Cardiac fibroblast (primary cell): ENCODE results near the gene ANKRD1.

Experiments used
- DNase-seq, 2 donors: peaks; one replicate each; pipeline versions ENCODE4 v3.0.0 to v3.0.0-alpha.2; 2010; ENCODE audit warnings: low read depth in 2 of 2
- H3K4me3 ChIP-seq, 2 donors: replicated peaks in 1 of 2; 1 replicate in 1 of 2; 2 replicates in 1 of 2; pipeline ENCODE4 v1.5.1; 2011; ENCODE audit warnings: low read depth in 2 of 2, low read length in 2 of 2, mild to moderate bottlenecking in 2 of 2, moderate library complexity in 1 of 2
- TF ChIP-seq, protein P1 (sequence below): IDR thresholded peaks from one replicate; pipeline ENCODE4 v1.5.1; 2011; ENCODE audit warnings: low read depth, mild to moderate bottlenecking, low read length, inconsistent platforms

Gene ANKRD1

DNA sequence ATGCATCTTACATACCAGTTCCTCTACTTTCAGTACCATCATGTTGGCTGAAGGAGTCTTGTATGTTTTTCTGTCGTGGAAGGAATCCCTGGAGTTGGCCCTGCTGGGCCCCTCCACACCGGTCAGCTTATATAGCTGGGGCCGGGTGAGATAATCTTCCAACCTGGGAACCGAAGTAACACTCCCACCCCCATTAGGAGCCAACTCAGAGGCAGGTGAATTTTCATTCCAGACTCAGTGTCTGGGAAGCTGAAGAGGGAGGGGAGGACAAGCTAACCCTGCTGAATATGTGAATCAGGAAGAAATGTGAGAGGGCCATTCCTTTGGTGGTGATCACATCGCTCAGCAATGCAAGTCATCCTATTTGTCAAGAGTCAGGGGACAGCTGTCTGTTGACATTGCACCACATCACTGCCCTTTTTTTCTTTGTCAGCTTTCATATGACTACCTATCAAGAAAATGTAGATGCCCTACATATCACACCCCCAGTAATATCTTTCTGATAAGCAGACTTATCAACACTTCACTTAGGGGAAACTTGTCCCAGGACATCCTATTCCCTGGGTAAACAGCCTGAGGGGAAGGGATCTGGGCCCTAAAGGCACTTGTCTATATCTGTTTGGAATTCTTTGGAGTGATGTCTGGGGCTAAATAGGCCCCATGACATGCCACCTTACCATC, at the start of gene ANKRD1:
TSS of gene ANKRD1 (minus strand) at position 102 of the 681 bp plus-strand sequence. CDS start at position 42, 60 bp downstream.
- H3K4me3 ChIP-seq: peak within 1 kb of the TSS in 1 of 2 donors; percentile 21
- TF ChIP-seq, protein P1, sequence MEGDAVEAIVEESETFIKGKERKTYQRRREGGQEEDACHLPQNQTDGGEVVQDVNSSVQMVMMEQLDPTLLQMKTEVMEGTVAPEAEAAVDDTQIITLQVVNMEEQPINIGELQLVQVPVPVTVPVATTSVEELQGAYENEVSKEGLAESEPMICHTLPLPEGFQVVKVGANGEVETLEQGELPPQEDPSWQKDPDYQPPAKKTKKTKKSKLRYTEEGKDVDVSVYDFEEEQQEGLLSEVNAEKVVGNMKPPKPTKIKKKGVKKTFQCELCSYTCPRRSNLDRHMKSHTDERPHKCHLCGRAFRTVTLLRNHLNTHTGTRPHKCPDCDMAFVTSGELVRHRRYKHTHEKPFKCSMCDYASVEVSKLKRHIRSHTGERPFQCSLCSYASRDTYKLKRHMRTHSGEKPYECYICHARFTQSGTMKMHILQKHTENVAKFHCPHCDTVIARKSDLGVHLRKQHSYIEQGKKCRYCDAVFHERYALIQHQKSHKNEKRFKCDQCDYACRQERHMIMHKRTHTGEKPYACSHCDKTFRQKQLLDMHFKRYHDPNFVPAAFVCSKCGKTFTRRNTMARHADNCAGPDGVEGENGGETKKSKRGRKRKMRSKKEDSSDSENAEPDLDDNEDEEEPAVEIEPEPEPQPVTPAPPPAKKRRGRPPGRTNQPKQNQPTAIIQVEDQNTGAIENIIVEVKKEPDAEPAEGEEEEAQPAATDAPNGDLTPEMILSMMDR: no peak
- peak; percentile 77 to 95 for DNase-seq

DNA sequence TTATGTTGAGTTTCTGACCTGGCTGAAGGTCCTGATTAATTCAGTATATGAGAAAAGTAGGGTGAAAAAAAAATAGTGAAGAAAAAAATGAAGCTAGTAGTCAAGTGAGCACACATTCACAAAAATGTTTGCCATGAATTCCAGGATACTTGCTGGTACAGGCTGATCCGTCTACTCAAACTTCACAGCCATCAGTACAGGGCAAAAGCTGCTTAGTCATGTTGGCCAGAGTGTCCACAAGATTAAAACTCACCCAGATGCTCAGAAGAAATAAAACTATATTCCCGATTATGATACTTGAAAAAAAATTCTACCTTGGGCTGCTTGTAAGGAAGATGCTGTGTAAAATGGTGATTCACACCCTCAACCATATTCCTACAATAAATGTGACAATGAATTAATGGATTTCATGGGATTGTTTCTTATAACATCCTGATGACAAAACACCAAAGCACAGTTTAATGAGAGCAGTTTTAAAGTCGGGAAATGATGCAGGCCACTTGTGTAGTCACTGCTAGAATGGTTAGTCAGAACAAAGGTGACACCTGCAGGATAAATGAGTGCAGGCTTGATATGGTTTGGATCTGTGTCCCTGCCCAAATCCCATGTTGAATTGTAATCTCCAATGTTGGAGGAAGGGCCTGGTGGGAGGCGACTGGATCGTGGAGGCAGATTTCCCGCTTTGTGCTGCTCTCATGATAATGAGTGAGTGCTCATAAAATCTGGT, 49.2 kb upstream of the ANKRD1 start:
- no peak overlapping the region for H3K4me3 ChIP-seq
- TF ChIP-seq, protein P1: no peak
- DNase-seq: peak; percentile 58 to 78

DNA sequence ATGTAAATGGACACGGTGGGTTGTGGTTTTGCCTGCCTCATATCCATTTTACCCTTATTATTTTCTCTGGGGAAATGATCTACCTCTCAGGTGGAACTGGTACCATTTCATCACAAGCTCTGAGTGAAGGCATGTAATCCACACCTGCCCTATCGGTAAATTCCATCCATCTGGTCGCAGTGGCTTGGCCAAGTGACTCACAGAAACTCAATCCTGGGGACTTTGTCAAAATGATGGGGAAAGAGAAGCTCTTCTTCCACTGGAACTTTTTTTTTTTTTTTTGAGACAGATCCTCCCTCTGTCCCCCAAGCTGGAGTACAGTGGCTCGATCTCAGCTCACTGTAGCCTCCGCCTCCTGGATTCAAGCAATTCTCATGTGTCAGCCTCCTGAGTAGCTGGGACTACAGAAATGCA, 48.2 kb upstream of the ANKRD1 start:
- DNase-seq: peak in 1 of 2 donors; percentile 13
- TF ChIP-seq, protein P1: no peak
- H3K4me3 ChIP-seq: no peak overlapping the region

DNA sequence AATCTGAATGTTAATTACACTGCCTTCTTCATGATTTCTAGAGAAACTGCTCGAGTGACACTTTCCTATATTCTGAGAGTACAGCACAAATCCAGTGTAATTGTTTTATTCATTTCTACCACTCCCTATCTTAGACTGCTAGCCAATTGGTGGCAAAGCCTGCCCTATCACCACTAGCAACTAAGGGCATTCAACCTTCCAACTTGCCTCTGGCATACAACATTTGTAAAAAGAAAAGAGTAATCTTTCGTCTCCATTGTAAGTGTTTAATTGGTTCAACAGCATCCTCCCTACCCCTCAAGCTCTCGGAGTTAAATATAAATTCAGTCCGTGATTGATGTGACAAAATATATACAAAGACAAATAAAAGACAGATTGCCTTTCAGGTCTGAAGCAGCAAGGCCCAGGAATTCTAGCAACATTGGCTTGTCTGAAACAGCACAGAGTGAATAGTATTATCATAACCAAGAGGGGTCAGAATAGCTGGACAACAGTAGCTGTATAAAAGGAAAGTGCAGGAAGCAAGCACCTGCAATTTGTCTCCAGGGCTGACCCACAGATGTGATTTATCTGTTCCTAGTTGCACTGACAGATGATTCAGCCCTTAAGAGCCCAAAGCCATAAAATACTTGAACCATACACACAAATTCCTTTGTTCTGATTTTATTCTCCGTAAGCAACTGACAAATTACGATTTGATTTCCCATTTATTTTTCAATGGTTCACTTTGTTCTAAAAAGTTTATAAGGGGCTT, 47.6 kb upstream of the ANKRD1 start:
- DNase-seq: peak; percentile 61 to 79
- TF ChIP-seq, protein P1: no peak
- H3K4me3 ChIP-seq: no peak overlapping the region

DNA sequence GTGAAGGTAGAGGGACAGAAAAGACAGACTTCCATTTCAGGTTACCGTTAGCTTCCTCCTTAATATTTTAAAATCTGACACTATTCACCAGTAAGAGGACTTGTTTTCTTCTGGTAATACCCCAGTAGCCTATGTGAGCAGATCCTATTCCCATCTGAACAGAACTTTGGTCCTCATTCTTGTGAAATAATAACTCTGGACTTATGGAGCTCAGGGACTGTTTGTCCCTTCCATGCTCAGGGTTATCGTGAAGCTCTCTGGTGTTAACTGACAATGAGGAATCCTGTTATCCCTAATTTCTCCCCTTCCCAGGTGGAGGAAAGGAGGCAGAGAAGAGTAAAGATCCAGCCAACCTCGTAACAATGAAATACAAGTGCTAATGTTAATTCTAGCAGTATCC, 47.0 kb upstream of the ANKRD1 start:
- TF ChIP-seq, protein P1: no peak
- no peak for DNase-seq
- no peak overlapping the region for H3K4me3 ChIP-seq

DNA sequence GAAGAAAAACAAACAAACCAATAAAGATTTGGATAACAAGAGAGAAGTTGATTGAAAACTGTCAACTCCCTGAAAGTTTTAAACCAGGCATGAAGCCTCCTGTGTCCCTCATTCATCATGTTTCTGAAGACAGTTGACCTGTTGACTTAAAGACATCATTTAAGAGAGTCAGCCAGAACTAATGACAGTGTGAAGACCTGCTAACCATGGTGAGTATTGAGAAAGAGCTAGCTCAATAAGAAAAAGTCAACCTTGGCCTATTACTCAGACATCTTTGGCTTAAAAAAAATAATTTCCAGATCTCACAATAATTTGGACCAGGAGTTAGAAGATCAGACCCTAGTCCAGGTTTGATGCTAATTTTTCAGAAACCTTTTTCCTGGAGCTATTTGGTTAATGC, 45.3 kb upstream of the ANKRD1 start:
- DNase-seq: peak in 1 of 2 donors; percentile 7
- TF ChIP-seq, protein P1: no peak

More for the DNA sequence above, 45.3 kb upstream of the ANKRD1 start:
- H3K4me3 ChIP-seq: no peak overlapping the region
